Nephron progenitor cell (in vitro differentiated cells): ENCODE data around the gene GRK5.

Experiments
- DNase-seq: peaks from one replicate; pipeline ENCODE4 v3.0.0; 2021
- H3K27ac Mint-ChIP-seq: 2 replicates; pipeline ENCODE4 v1.8.0; 2021; ENCODE audit warnings: mild to moderate bottlenecking, moderate library complexity, mixed read lengths
- H3K27me3 Mint-ChIP-seq: 2 replicates; pipeline ENCODE4 v1.8.0; 2021; ENCODE audit warnings: mild to moderate bottlenecking, low read depth, mixed read lengths; ENCODE audit not compliant: poor library complexity
- H3K36me3 Mint-ChIP-seq: 2 replicates; pipeline ENCODE4 v1.8.0; 2021; ENCODE audit warnings: low read depth, mixed read lengths
- H3K4me1 Mint-ChIP-seq: 2 replicates; pipeline ENCODE4 v1.8.0; 2021; ENCODE audit warnings: mixed read lengths
- H3K4me3 Mint-ChIP-seq: 2 replicates; pipeline ENCODE4 v1.8.0; 2021; ENCODE audit warnings: mild to moderate bottlenecking, moderate library complexity, mixed read lengths
- H3K9me3 Mint-ChIP-seq: 2 replicates; pipeline ENCODE4 v1.8.0; 2021; ENCODE audit warnings: mild to moderate bottlenecking, moderate library complexity, mixed read lengths
- CTCF ChIP-seq: fragments of 200-600 bp; sonication (generic); IDR thresholded peaks from 2 replicates; pipeline ENCODE4 v1.5.0; 2021; ENCODE audit warnings: antibody characterized with exemption

The GRK5 gene

GRCh38 chr10:119377958-119378736 lies 170.8 kb downstream of the GRK5 start:
- no peak for DNase-seq
- Mint-ChIP-seq H3K4me1 (peaks cover 74% of the 10 kb centered on the region), H3K27ac (no peak overlapping the region), H3K27me3 (peaks cover 5% of the 10 kb centered on the region), H3K36me3 (peaks cover 30% of the 10 kb centered on the region), H3K9me3 (no peaks in the 10 kb centered on the region), H3K4me3 (no peak overlapping the region)
- TF ChIP-seq CTCF: no peak

DNA sequence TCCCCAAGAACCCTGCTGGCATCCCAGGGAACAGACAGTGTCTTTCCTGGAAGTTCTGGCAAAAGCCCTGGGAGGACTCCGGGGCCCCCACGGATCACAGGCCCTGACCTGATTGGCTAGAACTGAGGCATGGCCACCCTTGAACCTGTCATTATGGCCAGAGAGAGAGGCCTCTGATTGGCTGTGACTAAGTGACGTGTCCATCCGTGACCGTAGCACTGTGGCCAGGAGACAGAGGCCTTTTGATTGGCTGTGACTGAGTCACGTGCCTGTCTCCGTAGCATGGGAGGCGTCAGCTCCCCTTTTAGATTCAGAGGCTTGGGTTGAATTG lies 171.3 kb downstream of the GRK5 start:
- Mint-ChIP-seq H3K4me3 (no peak overlapping the region), H3K4me1 (peaks cover 68% of the 10 kb centered on the region), H3K9me3 (no peaks in the 10 kb centered on the region), H3K36me3 (peaks cover 36% of the 10 kb centered on the region), H3K27ac (no peak overlapping the region), H3K27me3 (peaks cover 5% of the 10 kb centered on the region)
- TF ChIP-seq CTCF: no peak
- DNase-seq: no peak

- no peaks in the 10 kb centered on the region for H3K9me3 Mint-ChIP-seq
- DNase-seq: no peak
- H3K36me3 Mint-ChIP-seq: peaks cover 45% of the 10 kb centered on the region
- TF ChIP-seq CTCF: no peak
- H3K27me3 Mint-ChIP-seq: peaks cover 5% of the 10 kb centered on the region
- H3K4me3 Mint-ChIP-seq: no peak overlapping the region
- H3K4me1 Mint-ChIP-seq: peaks cover 63% of the 10 kb centered on the region
- no peak overlapping the region for H3K27ac Mint-ChIP-seq
These were observed 172.2 kb downstream of the GRK5 start for GRCh38 chr10:119379466-119380071.

GRCh38 chr10:119383174-119383856 lies 175.9 kb downstream of the GRK5 start:
- Mint-ChIP-seq H3K36me3 (peaks cover 69% of the 10 kb centered on the region), H3K4me3 (no peak overlapping the region), H3K27ac (no peak overlapping the region), H3K9me3 (no peaks in the 10 kb centered on the region), H3K4me1 (peaks cover 32% of the 10 kb centered on the region), H3K27me3 (peaks cover 5% of the 10 kb centered on the region)
- no peak for DNase-seq
- TF ChIP-seq CTCF: no peak

DNA sequence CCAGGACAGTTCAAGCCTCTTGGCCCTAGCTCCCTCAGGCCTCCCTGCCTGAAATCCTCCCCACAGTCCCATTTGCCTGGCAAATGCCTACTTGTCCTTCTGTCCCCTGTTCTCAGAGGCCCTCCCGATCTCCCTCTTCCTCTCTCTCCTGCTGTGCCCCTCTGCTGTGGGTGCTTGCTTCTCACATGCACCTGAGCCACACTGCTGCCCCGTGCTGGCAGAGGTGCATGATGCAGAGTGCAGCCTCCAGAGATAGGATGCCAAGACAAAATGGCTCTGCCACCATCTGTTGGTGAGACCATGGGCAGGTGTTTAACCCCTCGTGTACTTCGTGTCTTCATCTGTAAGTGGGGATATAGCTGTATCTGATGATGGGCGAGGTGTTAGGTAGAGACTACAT lies 176.8 kb downstream of the GRK5 start:
- H3K27me3 Mint-ChIP-seq: peaks cover 5% of the 10 kb centered on the region
- H3K9me3 Mint-ChIP-seq: no peaks in the 10 kb centered on the region
- peaks cover 24% of the 10 kb centered on the region for H3K4me1 Mint-ChIP-seq
- no peak for DNase-seq
- H3K4me3 Mint-ChIP-seq: no peak overlapping the region
- H3K27ac Mint-ChIP-seq: no peak overlapping the region
- peaks cover 77% of the 10 kb centered on the region for H3K36me3 Mint-ChIP-seq
- TF ChIP-seq CTCF: no peak
